HepG2 (cell line): ENCODE measurements around the gene THRAP3. TPM values are rescaled to one million over a fixed set of nuclear protein-coding genes. Genes with fewer than 3 reads are reported as not detected.

ENCODE experiments used
- ARNT2 ChIP-seq: sonication (generic); formaldehyde crosslinking; IDR thresholded peaks from 2 replicates; pipeline ENCODE4 v1.8.0; 2022; ENCODE audit warnings: mild to moderate bottlenecking, low read depth, missing genetic modification reagents, moderate library complexity
- FOXA1 ChIP-seq, 2 experiments: fragments of 450-650 bp in 1 of 2; sonication (generic) in 1 of 2; formaldehyde crosslinking in 1 of 2; IDR thresholded peaks; 2 replicates each; pipeline versions ENCODE4 v1.4.0 to v1.6.1; 2016 to 2020; ENCODE audit warnings: missing genetic modification reagents in 1 of 2
- FOXJ3 ChIP-seq: sonication (generic); formaldehyde crosslinking; IDR thresholded peaks from 2 replicates; pipeline ENCODE4 v1.4.0; 2020; ENCODE audit warnings: missing genetic modification reagents, mild to moderate bottlenecking, borderline replicate concordance
- NONO ChIP-seq, 2 experiments: fragments of 450-650 bp in 1 of 2; sonication (generic) in 1 of 2; formaldehyde crosslinking in 1 of 2; IDR thresholded peaks in 1 of 2; conservative IDR thresholded peaks in 1 of 2; 2 replicates each; pipeline versions ENCODE4 v1.6.1 to v1.8.0; 2017 to 2022; ENCODE audit warnings: mild to moderate bottlenecking in 1 of 2, missing genetic modification reagents in 1 of 2, moderate library complexity in 1 of 2
- RXRB ChIP-seq: IDR thresholded peaks from 2 replicates; pipeline ENCODE4 v1.6.1; 2016; ENCODE audit warnings: borderline replicate concordance, missing genetic modification reagents, missing compliant biosample characterization
- SIX4 ChIP-seq: sonication (generic); formaldehyde crosslinking; IDR thresholded peaks from 2 replicates; pipeline ENCODE4 v1.4.0; 2020; ENCODE audit warnings: missing genetic modification reagents
- ZSCAN31 ChIP-seq: sonication (generic); formaldehyde crosslinking; IDR thresholded peaks from 2 replicates; pipeline ENCODE4 v1.5.0; 2020; ENCODE audit warnings: low read depth, mild to moderate bottlenecking, missing genetic modification reagents
- polyA plus RNA-seq, 8 experiments: library from polyadenylated mRNA; depleted of rRNA in 3 of 8; stranded (reverse) in 7 of 8; unstranded in 1 of 8; fragments of >200 nt; fragmentation: Illumina TruSeq in 4 of 8; extraction: Trizol in 4 of 8; gene quantifications; 2 replicates each; pipeline versions ENCODE4 v1.2.1 to v1.2.3, GENCODE V29; 2011 to 2016; ENCODE audit warnings: low read depth in 4 of 8, missing spikeins in 1 of 8, mixed read lengths in 1 of 8; ENCODE audit not compliant: insufficient read depth in 1 of 8
- total RNA-seq, 5 experiments: library from RNA; depleted of rRNA; stranded (reverse); fragments of >200 nt; fragmentation: Illumina TruSeq; extraction: Trizol; gene quantifications; 2 replicates each; pipeline ENCODE4 v1.2.3, GENCODE V29; 2016; ENCODE audit warnings: low read depth in 1 of 5
- TF ChIP-seq, protein P1 (sequence below): sonication (generic); formaldehyde crosslinking; IDR thresholded peaks from 2 replicates; pipeline ENCODE4 v1.8.1; 2023; ENCODE audit warnings: mild to moderate bottlenecking, inconsistent platforms, moderate library complexity, missing genetic modification reagents, borderline replicate concordance
- TF ChIP-seq, protein P2 (sequence below): sonication (generic); formaldehyde crosslinking; IDR thresholded peaks from 2 replicates; pipeline ENCODE4 v1.8.1; 2022; ENCODE audit warnings: low read depth, mild to moderate bottlenecking, missing genetic modification reagents
- TF ChIP-seq, protein P3 (sequence below), 2 experiments: IDR thresholded peaks; 2 replicates each; pipeline ENCODE4 v1.6.1; 2011 to 2012; ENCODE audit warnings: low read length in 2 of 2, borderline replicate concordance in 1 of 2, low read depth in 1 of 2, mild to moderate bottlenecking in 1 of 2, moderate library complexity in 1 of 2
- TF ChIP-seq, protein P4 (sequence below): sonication (generic); formaldehyde crosslinking; IDR thresholded peaks from 2 replicates; pipeline ENCODE4 v1.4.0; 2020; ENCODE audit warnings: mild to moderate bottlenecking, missing genetic modification reagents
- TF ChIP-seq, protein P5 (sequence below): sonication (generic); formaldehyde crosslinking; IDR thresholded peaks from 2 replicates; pipeline ENCODE4 v1.4.0; 2020; ENCODE audit warnings: mild to moderate bottlenecking, missing genetic modification reagents
- TF ChIP-seq, protein P6 (sequence below): IDR thresholded peaks from 2 replicates; pipeline ENCODE4 v1.6.1; 2016; ENCODE audit warnings: mild to moderate bottlenecking

THRAP3 gene
- total and polyA plus RNA-seq, 2 of the 13 experiments (the other 11 are each of a cell fraction or from before 2014, with no cell fraction given): 45.0 to 92.6 TPM

DNA sequence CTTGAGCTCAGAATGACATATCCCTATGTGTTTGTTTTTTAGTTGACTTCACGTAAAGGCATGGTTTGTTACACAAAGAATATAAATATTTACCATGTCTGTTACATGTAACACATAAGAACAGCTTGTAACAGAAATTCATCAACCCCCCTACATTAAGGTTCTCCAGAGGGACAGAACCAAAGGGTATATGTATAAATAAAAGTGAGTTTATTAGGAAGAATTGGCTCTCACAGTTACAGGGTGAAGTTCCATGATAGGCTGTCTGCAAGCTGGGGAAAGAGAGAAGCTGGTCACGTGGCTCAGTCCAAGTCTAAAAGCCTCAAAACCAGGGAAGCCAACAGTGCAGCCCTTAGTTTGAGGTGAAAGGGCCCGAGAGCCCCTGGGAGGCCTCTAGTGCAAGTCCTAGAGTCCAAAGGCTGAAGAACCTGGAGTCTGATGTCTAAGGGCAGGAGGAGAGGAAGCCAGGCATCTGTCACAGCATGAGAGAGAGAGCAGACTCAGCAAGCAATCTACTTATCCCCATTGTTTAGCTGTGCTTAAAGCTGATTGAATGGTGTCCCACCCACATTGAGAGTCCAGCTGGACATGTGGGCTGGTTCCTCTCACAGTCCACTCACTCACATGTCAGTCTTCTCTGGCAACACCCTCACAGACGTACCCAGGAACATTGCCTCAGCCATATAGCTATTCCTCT is 15.8 kb downstream of the THRAP3 start (continued):
- TF ChIP-seq FOXJ3 (peak; percentile 20; the same call in 1 of the 2 replicates), RXRB (CRISPR knock-in tag) (peak; percentile 90), SIX4 (CRISPR knock-in tag) (no peak), ARNT2 (CRISPR knock-in tag) (no peak), FOXA1 (IDR thresholded peaks at IDR 0.05) (peak; percentile 69), FOXA1 (CRISPR knock-in tag; IDR thresholded peaks at IDR 0.05) (no peak), ZSCAN31 (CRISPR knock-in tag) (no peak), NONO (IDR thresholded peaks at IDR 0.05) (no peak), NONO (CRISPR knock-in tag; conservative IDR thresholded peaks at IDR 0.05) (no peak; the same call in 1 of the 2 replicates)
- TF ChIP-seq, protein P1, sequence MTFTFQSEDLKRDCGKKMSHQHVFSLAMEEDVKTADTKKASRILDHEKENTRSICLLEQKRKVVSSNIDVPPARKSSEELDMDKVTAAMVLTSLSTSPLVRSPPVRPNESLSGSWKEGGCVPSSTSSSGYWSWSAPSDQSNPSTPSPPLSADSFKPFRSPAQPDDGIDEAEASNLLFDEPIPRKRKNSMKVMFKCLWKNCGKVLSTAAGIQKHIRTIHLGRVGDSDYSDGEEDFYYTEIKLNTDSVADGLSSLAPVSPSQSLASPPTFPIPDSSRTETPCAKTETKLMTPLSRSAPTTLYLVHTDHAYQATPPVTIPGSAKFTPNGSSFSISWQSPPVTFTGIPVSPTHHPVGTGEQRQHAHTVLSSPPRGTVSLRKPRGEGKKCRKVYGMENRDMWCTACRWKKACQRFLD (CRISPR knock-in tag): no peak
- TF ChIP-seq, protein P2, sequence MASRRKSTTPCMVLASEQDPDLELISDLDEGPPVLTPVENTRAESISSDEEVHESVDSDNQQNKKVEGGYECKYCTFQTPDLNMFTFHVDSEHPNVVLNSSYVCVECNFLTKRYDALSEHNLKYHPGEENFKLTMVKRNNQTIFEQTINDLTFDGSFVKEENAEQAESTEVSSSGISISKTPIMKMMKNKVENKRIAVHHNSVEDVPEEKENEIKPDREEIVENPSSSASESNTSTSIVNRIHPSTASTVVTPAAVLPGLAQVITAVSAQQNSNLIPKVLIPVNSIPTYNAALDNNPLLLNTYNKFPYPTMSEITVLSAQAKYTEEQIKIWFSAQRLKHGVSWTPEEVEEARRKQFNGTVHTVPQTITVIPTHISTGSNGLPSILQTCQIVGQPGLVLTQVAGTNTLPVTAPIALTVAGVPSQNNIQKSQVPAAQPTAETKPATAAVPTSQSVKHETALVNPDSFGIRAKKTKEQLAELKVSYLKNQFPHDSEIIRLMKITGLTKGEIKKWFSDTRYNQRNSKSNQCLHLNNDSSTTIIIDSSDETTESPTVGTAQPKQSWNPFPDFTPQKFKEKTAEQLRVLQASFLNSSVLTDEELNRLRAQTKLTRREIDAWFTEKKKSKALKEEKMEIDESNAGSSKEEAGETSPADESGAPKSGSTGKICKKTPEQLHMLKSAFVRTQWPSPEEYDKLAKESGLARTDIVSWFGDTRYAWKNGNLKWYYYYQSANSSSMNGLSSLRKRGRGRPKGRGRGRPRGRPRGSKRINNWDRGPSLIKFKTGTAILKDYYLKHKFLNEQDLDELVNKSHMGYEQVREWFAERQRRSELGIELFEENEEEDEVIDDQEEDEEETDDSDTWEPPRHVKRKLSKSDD: peak; percentile 22; the same call in 1 of the 2 replicates
- TF ChIP-seq, protein P3, sequence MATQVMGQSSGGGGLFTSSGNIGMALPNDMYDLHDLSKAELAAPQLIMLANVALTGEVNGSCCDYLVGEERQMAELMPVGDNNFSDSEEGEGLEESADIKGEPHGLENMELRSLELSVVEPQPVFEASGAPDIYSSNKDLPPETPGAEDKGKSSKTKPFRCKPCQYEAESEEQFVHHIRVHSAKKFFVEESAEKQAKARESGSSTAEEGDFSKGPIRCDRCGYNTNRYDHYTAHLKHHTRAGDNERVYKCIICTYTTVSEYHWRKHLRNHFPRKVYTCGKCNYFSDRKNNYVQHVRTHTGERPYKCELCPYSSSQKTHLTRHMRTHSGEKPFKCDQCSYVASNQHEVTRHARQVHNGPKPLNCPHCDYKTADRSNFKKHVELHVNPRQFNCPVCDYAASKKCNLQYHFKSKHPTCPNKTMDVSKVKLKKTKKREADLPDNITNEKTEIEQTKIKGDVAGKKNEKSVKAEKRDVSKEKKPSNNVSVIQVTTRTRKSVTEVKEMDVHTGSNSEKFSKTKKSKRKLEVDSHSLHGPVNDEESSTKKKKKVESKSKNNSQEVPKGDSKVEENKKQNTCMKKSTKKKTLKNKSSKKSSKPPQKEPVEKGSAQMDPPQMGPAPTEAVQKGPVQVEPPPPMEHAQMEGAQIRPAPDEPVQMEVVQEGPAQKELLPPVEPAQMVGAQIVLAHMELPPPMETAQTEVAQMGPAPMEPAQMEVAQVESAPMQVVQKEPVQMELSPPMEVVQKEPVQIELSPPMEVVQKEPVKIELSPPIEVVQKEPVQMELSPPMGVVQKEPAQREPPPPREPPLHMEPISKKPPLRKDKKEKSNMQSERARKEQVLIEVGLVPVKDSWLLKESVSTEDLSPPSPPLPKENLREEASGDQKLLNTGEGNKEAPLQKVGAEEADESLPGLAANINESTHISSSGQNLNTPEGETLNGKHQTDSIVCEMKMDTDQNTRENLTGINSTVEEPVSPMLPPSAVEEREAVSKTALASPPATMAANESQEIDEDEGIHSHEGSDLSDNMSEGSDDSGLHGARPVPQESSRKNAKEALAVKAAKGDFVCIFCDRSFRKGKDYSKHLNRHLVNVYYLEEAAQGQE (IDR thresholded peaks at IDR 0.05; ENCODE audit: borderline replicate concordance in 1 of 2, low read depth in 1 of 2, low read length in 2 of 2): peak in 1 of 2 experiments; percentile 56; a peak in 1 of 4 replicates
- TF ChIP-seq, protein P4, sequence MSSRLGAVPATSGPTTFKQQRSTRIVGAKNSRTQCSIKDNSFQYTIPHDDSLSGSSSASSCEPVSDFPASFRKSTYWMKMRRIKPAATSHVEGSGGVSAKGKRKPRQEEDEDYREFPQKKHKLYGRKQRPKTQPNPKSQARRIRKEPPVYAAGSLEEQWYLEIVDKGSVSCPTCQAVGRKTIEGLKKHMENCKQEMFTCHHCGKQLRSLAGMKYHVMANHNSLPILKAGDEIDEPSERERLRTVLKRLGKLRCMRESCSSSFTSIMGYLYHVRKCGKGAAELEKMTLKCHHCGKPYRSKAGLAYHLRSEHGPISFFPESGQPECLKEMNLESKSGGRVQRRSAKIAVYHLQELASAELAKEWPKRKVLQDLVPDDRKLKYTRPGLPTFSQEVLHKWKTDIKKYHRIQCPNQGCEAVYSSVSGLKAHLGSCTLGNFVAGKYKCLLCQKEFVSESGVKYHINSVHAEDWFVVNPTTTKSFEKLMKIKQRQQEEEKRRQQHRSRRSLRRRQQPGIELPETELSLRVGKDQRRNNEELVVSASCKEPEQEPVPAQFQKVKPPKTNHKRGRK (CRISPR knock-in tag): no peak
- TF ChIP-seq, protein P5, sequence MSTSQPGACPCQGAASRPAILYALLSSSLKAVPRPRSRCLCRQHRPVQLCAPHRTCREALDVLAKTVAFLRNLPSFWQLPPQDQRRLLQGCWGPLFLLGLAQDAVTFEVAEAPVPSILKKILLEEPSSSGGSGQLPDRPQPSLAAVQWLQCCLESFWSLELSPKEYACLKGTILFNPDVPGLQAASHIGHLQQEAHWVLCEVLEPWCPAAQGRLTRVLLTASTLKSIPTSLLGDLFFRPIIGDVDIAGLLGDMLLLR (CRISPR knock-in tag): no peak
- TF ChIP-seq, protein P6, sequence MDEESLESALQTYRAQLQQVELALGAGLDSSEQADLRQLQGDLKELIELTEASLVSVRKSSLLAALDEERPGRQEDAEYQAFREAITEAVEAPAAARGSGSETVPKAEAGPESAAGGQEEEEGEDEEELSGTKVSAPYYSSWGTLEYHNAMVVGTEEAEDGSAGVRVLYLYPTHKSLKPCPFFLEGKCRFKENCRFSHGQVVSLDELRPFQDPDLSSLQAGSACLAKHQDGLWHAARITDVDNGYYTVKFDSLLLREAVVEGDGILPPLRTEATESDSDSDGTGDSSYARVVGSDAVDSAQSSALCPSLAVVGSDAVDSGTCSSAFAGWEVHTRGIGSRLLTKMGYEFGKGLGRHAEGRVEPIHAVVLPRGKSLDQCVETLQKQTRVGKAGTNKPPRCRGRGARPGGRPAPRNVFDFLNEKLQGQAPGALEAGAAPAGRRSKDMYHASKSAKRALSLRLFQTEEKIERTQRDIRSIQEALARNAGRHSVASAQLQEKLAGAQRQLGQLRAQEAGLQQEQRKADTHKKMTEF: peak; percentile 32; the same call in 1 of the 2 replicates
